GM21528 (cell line): ENCODE measurements around the gene NLRP4.
"Not testable (repeated sequence)": the region's sequence is repeated elsewhere in the genome, so short reads cannot be mapped to it uniquely, and the experiment has no call there.

ENCODE experiments used
- ATAC-seq: cut with Tn5 transposase; IDR thresholded peaks from one replicate; pipeline ENCODE4 v1.9.1; 2021; ENCODE audit warnings: mild to moderate bottlenecking, moderate library complexity; ENCODE audit not compliant: unreplicated experiment, low FRiP score

Gene NLRP4

DNA sequence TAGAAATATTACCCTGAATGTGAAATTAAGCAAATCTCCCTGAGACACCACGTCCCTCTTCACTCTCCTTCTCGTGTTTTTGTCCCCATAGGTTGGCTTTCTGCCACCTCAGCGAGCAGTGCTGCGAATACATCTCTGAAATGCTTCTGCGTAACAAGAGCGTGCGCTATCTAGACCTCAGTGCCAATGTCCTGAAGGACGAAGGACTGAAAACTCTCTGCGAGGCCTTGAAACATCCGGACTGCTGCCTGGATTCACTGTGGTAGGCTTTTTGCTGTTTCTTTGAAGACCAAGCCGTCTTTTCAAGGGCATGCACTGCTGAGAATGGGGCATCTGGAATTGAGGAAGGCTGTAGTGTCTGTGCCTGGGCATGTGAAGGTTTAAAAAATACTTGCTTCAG is 34.4 kb downstream of the NLRP4 start:
- ATAC-seq = no peak

- no peak for ATAC-seq
Observed at GRCh38 chr19:55877211-55877610, 40.9 kb downstream of the NLRP4 start.

- ATAC-seq = no peak
Observed at GRCh38 chr19:55882626-55883025, 46.3 kb downstream of the NLRP4 start.

DNA sequence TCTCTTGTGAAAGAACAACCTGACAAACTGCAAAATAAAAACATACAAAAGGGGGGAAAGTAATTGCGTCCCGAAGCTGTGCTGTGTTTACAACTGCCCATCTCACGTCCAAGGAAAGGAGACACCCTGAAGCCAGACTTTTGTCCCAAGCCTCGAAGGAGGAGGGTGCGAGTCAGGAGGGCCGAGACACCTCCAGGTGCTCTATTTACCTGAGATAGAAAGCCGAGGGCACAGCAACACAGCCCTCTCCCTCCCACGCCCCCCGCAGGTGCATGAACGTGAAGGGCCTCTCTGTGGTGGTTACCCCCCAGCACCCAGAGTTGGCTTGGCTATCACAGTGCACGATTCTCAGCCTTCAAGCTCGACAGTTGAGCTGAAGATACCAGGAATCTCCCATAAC is 62.6 kb downstream of the NLRP4 start:
- no peak for ATAC-seq

GRCh38 chr19:55901369-55902079 is 65.2 kb downstream of the NLRP4 start:
- no peak for ATAC-seq

- ATAC-seq = no peak
Observed at GRCh38 chr19:55902080-55902751, 65.9 kb downstream of the NLRP4 start.

DNA sequence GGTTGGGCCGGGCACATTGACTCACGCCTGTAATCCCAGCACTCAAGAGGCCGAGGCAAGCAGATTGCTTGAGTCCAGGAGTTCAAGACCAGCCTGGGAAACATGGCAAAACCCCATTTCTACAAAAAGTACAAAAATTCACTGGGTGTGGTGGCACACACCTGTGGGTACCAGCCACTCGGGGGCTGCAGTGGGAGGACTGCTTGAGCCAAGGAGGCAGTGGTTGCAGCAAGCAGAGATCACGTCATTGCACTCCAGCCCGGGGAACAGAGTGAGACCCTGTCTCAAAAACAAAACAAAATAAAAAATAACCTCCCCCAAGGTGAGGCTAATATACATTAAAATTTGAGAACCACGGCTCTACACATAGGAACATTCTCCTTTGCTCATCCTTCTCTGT is 70.9 kb downstream of the NLRP4 start:
- no peak for ATAC-seq

DNA sequence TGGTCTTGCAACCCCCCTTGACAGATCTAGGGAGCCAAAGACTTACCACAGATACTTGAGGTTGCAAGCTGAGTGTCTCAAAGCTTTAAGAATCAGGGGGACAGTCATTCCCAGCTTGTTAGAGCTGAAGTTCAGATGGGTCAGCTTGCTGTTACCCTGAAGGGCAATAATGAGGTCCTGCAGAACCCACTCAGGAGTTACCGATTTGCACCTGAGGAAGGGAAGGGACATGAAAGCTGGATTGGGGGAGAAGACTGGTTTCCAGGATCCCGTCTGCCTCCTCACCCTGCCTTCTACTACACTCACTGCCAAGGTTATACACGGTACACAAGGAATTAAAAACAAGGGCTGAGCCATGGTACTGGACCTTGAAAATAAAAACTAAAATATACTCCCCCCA is 71.4 kb downstream of the NLRP4 start:
- ATAC-seq = no peak

DNA sequence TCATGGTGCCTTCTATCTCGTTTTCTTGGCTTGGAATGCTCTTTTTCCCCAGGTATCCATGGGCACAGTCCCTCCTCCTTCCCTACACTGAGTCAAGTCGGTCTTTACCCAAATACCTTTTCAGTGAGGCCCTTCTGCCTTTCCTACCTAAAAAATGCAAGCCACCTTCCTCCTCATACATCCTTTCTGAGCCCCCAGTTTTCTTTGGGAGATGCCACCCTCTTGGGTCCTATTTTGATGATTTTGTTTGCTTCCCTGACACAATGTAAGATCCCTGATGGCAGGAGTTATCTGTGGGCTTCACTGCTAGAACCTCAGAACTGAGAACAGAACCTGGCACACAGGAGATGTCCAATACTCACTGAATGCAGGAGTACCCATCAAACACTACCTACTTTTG is 73.5 kb downstream of the NLRP4 start:
- no peak for ATAC-seq

DNA sequence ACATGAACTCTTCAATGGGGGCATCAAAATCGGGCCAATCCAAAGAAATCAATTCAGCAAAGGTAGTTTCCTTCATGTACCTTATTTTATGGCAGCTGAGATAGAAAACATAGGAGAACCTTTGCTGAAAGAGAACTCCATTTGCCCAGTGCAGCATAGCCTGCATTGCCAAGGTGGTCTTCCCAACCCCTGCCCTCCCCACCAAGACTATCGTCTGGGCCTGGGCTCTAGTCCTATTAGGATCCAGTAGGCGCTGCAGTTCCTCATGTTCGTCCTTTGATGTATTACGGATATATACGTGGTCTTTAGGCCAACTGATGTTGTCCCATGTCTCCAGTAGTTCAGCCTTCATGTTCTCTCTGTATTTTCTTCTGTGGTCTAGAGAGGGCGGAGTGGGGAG is 76.6 kb downstream of the NLRP4 start:
- ATAC-seq = no peak

DNA sequence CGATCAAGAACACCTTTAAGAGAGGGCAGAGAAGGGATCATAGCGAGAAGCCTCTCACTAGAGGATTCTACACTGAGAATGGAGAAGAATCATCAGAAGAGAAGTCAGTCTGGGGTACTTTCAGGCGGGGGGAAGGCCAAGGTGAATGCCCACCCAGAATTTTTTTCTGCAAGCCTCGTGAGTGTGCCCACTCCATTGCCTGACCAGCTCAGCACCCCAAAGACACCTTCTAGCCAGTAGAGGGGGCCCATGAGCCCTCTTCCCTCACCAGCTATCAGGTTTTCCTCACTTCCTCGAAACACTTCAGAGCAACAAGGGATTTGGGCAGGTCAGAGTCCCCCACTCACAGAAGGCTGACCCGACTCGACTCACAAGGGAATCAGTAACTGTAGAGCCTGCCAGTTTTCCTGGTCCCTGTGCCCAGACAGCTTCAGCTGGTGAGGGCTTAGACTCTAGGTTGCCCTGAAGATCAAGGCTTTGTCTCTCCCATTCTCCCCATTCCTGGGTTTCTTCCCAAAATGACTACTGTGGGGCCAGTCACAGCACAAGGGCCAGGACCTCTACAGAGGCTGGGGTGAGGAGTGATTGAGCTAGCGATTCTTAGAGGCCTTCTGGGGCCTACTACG is 77.4 kb downstream of the NLRP4 start:
- ATAC-seq = no peak

DNA sequence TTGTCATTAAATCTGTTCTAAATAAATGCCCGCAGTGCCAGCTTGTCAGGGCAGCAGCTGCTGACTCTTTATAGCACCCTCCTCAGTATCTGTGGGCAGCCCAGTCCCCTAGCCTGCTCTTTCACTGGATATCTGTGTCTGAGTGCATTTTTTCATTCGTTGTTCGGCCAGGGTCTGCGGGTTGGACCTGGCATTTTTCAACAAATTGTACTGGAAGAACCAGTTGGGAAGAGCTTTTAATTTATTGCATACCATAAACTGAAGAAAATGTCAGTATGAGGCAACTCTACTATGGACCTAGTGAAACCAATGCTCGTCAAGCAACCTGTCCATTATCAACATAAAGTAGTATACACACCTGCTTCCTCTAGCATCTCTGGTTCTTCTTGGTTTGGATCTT is 87.2 kb downstream of the NLRP4 start:
- ATAC-seq = no peak

- no peak for ATAC-seq
Observed at GRCh38 chr19:55927991-55928390, 91.7 kb downstream of the NLRP4 start.

- ATAC-seq = not testable (repeated sequence)
Observed at GRCh38 chr19:55929258-55929657, 92.9 kb downstream of the NLRP4 start.

- no peak for ATAC-seq
Observed at GRCh38 chr19:55930996-55931515, 94.7 kb downstream of the NLRP4 start.
